Ascending aorta (tissue), 2 donors: ENCODE results near the gene HEXIM2. TPM values are rescaled to one million over a fixed set of nuclear protein-coding genes. Genes with fewer than 3 reads are reported as not detected.

Experiments
- DNase-seq, 2 donors: peaks; one replicate each; pipeline ENCODE4 v3.0.0-alpha.2; 2019; ENCODE audit warnings: low spot score in 2 of 2
- H3K27ac ChIP-seq, 2 donors: fragments of 200-600 bp; sonication (generic); one replicate each; pipeline ENCODE4 v1.5.1; 2016 to 2017; ENCODE audit warnings: mild to moderate bottlenecking in 1 of 2
- H3K27me3 ChIP-seq: fragments of 200-600 bp; sonication (generic); one replicate; pipeline ENCODE4 v1.5.1; 2017
- H3K36me3 ChIP-seq, 2 donors: fragments of 200-600 bp; sonication (generic); one replicate each; pipeline ENCODE4 v1.5.1; 2016
- H3K4me1 ChIP-seq, 2 donors: fragments of 200-600 bp; sonication (generic); one replicate each; pipeline ENCODE4 v1.5.1; 2016 to 2017; ENCODE audit warnings: mild to moderate bottlenecking in 1 of 2
- H3K4me3 ChIP-seq, 2 donors: fragments of 200-600 bp; sonication (generic); one replicate each; pipeline ENCODE4 v1.5.1; 2016 to 2017; ENCODE audit warnings: mild to moderate bottlenecking in 1 of 2
- H3K9me3 ChIP-seq, 2 donors: fragments of 200-600 bp; sonication (generic); one replicate each; pipeline ENCODE4 v1.5.1; 2016
- CTCF ChIP-seq, 3 experiments: fragments of 200-600 bp in 2 of 3; fragments of 450-650 bp in 1 of 3; sonication (generic) in 2 of 3; IDR thresholded peaks; one replicate each; pipeline ENCODE4 v1.5.1; 2016 to 2019; ENCODE audit warnings: antibody characterized with exemption in 3 of 3, mild to moderate bottlenecking in 1 of 3, moderate library complexity in 1 of 3
- intact Hi-C: fragments of 100-400 bp; cut with DNase I; formaldehyde crosslinking; loops from one replicate; pipeline ENCODE4 v1.15.1; 2023
- total RNA-seq: library from RNA; depleted of rRNA; stranded (reverse); fragments of >200 nt; gene quantifications from one replicate; pipeline ENCODE4 v1.1.0, GENCODE V29; 2016

The HEXIM2 gene
- total RNA-seq, 1 donor from 2014 or later = 1.4 TPM

- Histone ChIP-seq H3K4me3 (peak overlapping the region; percentile 94 to 98), H3K27ac (peak overlapping the region; percentile 95 to 97), H3K9me3 (no peaks in the 10 kb centered on the region), H3K27me3 (no peaks in the 10 kb centered on the region), H3K36me3 (peaks cover 0 to 2% of the 10 kb centered on the region in 2 donors), H3K4me1 (peaks cover 5 to 41% of the 10 kb centered on the region in 2 donors)
- intact Hi-C loops = loop anchor here (1.0 to 2.0 kb wide), 6 partner anchors 34 to 358 kb away; partner anchors contain the start of genes DCAKD and NMT1
- peak; percentile 83 to 96 (median 91) for TF ChIP-seq CTCF (IDR thresholded peaks at IDR 0.05)
- DNase-seq = peak in 1 of 2 donors; percentile 91
Measured at GRCh38 chr17:45132572-45133463, 28.9 kb upstream of the HEXIM2 start.

GRCh38 chr17:45135192-45135977 is 26.3 kb upstream of the HEXIM2 start, which contains the start of gene ACBD4:
Gene ACBD4, plus strand, starts transcription at chr17:45135687. Its CDS starts 458 bp downstream, at chr17:45136145.
- H3K36me3 ChIP-seq = peaks cover 0 to 10% of the 10 kb centered on the region in 2 donors
- H3K4me3 ChIP-seq = peak within 1 kb of the TSS; percentile 62 to 81
- H3K9me3 ChIP-seq = no peaks in the 10 kb centered on the region
- no peaks in the 10 kb centered on the region for H3K27me3 ChIP-seq
- peaks cover 5 to 19% of the 10 kb centered on the region in 2 donors for H3K4me1 ChIP-seq
- TF ChIP-seq CTCF (IDR thresholded peaks at IDR 0.05) = peak; percentile 99 to 100 (median 99)
- intact Hi-C loops = loop anchor here (1.0 to 5.0 kb wide), 4 partner anchors 14 to 237 kb away; partner anchors contain the start of gene HEXIM2
- H3K27ac ChIP-seq = peak within 1 kb of the TSS; percentile 86 to 90
- DNase-seq = peak; percentile 81 to 98

GRCh38 chr17:45135978-45136791 is 25.5 kb upstream of the HEXIM2 start:
- peak in 1 of 2 donors; percentile 63 for DNase-seq

GRCh38 chr17:45136846-45137560 is 24.7 kb upstream of the HEXIM2 start:
- intact Hi-C loops = loop anchor here (5.0 kb wide), 1 partner anchor 235 kb away; no protein-coding TSS in a partner anchor
- H3K4me3 ChIP-seq = peak overlapping the region in 1 of 2 donors; percentile 81
- H3K27ac ChIP-seq = peak overlapping the region in 1 of 2 donors; percentile 90
- H3K27me3 ChIP-seq = no peaks in the 10 kb centered on the region
- H3K4me1 ChIP-seq = peaks cover 5 to 13% of the 10 kb centered on the region in 2 donors
- peak in 1 of 2 donors; percentile 61 for DNase-seq
- peaks cover 0 to 10% of the 10 kb centered on the region in 2 donors for H3K36me3 ChIP-seq
- no peak for TF ChIP-seq CTCF (IDR thresholded peaks at IDR 0.05)
- no peaks in the 10 kb centered on the region for H3K9me3 ChIP-seq

More at GRCh38 chr17:45135978-45136791, 25.5 kb upstream of the HEXIM2 start:
- H3K4me3 ChIP-seq = peak overlapping the region; percentile 62 to 81
- intact Hi-C loops = loop anchor here (1.0 to 5.0 kb wide), 4 partner anchors 13 to 236 kb away; partner anchors contain the start of gene HEXIM2
- H3K4me1 ChIP-seq = peaks cover 5 to 13% of the 10 kb centered on the region in 2 donors
- no peaks in the 10 kb centered on the region for H3K9me3 ChIP-seq
- H3K36me3 ChIP-seq = peaks cover 0 to 10% of the 10 kb centered on the region in 2 donors
- no peaks in the 10 kb centered on the region for H3K27me3 ChIP-seq
- no peak for TF ChIP-seq CTCF (IDR thresholded peaks at IDR 0.05)
- H3K27ac ChIP-seq = peak overlapping the region; percentile 86 to 90
